GM10248 (cell line): Measurements from ENCODE around the gene ZFP36L2.

ENCODE experiments used
- CTCF ChIA-PET: fragments of 300-600 bp; sonication (Branson Sonifier 250); formaldehyde crosslinking; extraction: SDS; loops from one replicate; lab custom pipeline; 2021; ENCODE audit warnings: antibody characterized with exemption; lab: Yijun Ruan, JAX
- POLR2A ChIA-PET: fragments of 350-650 bp; sonication (Branson Sonifier 250); formaldehyde crosslinking; extraction: SDS; loops from one replicate; lab custom pipeline; 2020; ENCODE audit warnings: antibody characterized with exemption; lab: Yijun Ruan, JAX
- DNase-seq: peaks from one replicate; pipeline ENCODE4 v3.0.0; 2012; ENCODE audit errors: extremely low spot score
- CTCF ChIP-seq: IDR thresholded peaks from 2 replicates; pipeline ENCODE4 v1.5.1; 2012; ENCODE audit warnings: mild to moderate bottlenecking, low read depth; ENCODE audit errors: extremely low read depth, missing control alignments, control extremely low read depth

Gene ZFP36L2

GRCh38 chr2:43188561-43189386 lies 37.6 kb downstream of the ZFP36L2 start:
- CTCF ChIA-PET = interaction anchor here (1.4 to 3.1 kb wide), 3 partner anchors 13 to 40 kb away, joined by 4 to 15 read pairs (median 6); no protein-coding TSS in a partner anchor
- no peak for TF ChIP-seq CTCF
- POLR2A ChIA-PET = no interaction called here
- no peak for DNase-seq

- ChIA-PET CTCF (interaction anchor here (0.9 to 3.1 kb wide), 6 partner anchors 8 to 42 kb away, joined by 3 to 15 read pairs (median 3); no protein-coding TSS in a partner anchor), POLR2A (no interaction called here)
- DNase-seq = no peak
- TF ChIP-seq CTCF = no peak
These were observed 39.6 kb downstream of the ZFP36L2 start for GRCh38 chr2:43186679-43187374.

GRCh38 chr2:43186321-43186678 lies 40.1 kb downstream of the ZFP36L2 start:
- no peak for DNase-seq
- ChIA-PET CTCF (interaction anchor here (0.9 to 1.3 kb wide), 4 partner anchors 9 to 42 kb away, joined by 3 to 4 read pairs (median 3); no protein-coding TSS in a partner anchor), POLR2A (no interaction called here)
- TF ChIP-seq CTCF = no peak

GRCh38 chr2:43185146-43185545 lies 41.3 kb downstream of the ZFP36L2 start:
- TF ChIP-seq CTCF = no peak
- ChIA-PET CTCF (interaction anchor here (1.3 kb wide), 1 partner anchor 10 kb away, joined by 3 read pairs; no protein-coding TSS in a partner anchor), POLR2A (no interaction called here)
- no peak for DNase-seq

- no peak for TF ChIP-seq CTCF
- CTCF ChIA-PET = interaction anchor here (0.9 kb wide), 1 partner anchor 15 kb away, joined by 3 read pairs; no protein-coding TSS in a partner anchor
- POLR2A ChIA-PET = no interaction called here
- DNase-seq = no peak
These were observed 42.0 kb downstream of the ZFP36L2 start for GRCh38 chr2:43184339-43184895.

GRCh38 chr2:43183743-43184142 lies 42.7 kb downstream of the ZFP36L2 start:
- ChIA-PET CTCF (no interaction called here), POLR2A (no interaction called here)
- no peak for TF ChIP-seq CTCF
- DNase-seq = no peak
